Smooth muscle cell (in vitro differentiated cells): ENCODE measurements around the gene TMEM207. TPM values are rescaled to one million over a fixed set of nuclear protein-coding genes. Genes with fewer than 3 reads are reported as not detected.

ENCODE experiments used
- DNase-seq: peaks from one replicate; lab custom pipeline; 2025; ENCODE audit not compliant: unreplicated experiment; lab: John Stamatoyannopoulos, UW
- H2AFZ ChIP-seq: fragments of 200-600 bp; sonication (generic); 2 replicates; pipeline ENCODE4 v1.6.0; 2016; ENCODE audit warnings: antibody characterized with exemption, low read depth, mild to moderate bottlenecking
- H3F3A ChIP-seq: fragments of 200-600 bp; sonication (generic); 2 replicates; pipeline ENCODE4 v1.6.0; 2017; ENCODE audit warnings: antibody characterized with exemption, low read depth
- H3K27ac ChIP-seq: fragments of 200-600 bp; sonication (generic); 2 replicates; pipeline ENCODE4 v1.5.1; 2016; ENCODE audit warnings: low read depth, mild to moderate bottlenecking
- H3K27me3 ChIP-seq: fragments of 200-600 bp; sonication (generic); 2 replicates; pipeline ENCODE4 v1.6.1; 2016; ENCODE audit warnings: low read depth, mild to moderate bottlenecking
- H3K36me3 ChIP-seq: fragments of 200-600 bp; sonication (generic); 2 replicates; pipeline ENCODE4 v1.5.1; 2016; ENCODE audit warnings: low read depth
- H3K4me1 ChIP-seq: fragments of 200-600 bp; sonication (generic); 2 replicates; pipeline ENCODE4 v1.5.1; 2016; ENCODE audit warnings: low read depth
- H3K4me2 ChIP-seq: fragments of 200-600 bp; sonication (generic); 2 replicates; pipeline ENCODE4 v1.6.0; 2016; ENCODE audit warnings: mild to moderate bottlenecking
- H3K4me3 ChIP-seq: fragments of 200-600 bp; sonication (generic); 2 replicates; pipeline ENCODE4 v1.5.1; 2016; ENCODE audit warnings: mild to moderate bottlenecking
- H3K79me2 ChIP-seq: fragments of 200-600 bp; sonication (generic); 2 replicates; pipeline ENCODE4 v1.6.0; 2016; ENCODE audit warnings: low read depth, mild to moderate bottlenecking
- H3K9ac ChIP-seq: fragments of 200-600 bp; sonication (generic); 2 replicates; pipeline ENCODE4 v1.6.0; 2016; ENCODE audit warnings: low read depth
- H3K9me3 ChIP-seq: fragments of 200-600 bp; sonication (generic); replicated peaks from 2 replicates; pipeline ENCODE4 v1.5.1; 2016; ENCODE audit warnings: low read depth
- H4K20me1 ChIP-seq: fragments of 200-600 bp; sonication (generic); 2 replicates; pipeline ENCODE4 v1.6.0; 2016; ENCODE audit warnings: low read depth
- CTCF ChIP-seq: fragments of 200-600 bp; sonication (generic); IDR thresholded peaks from 2 replicates; pipeline ENCODE4 v1.5.1; 2017; ENCODE audit warnings: borderline replicate concordance, mild to moderate bottlenecking, antibody characterized with exemption; ENCODE audit not compliant: insufficient read depth, poor library complexity, severe bottlenecking
- WGBS: methylation state at CpG from one replicate; pipeline ENCODE4 v1.1.7; 2016; ENCODE audit warnings: low lambda C conversion rate; 5-methylcytosine and 5-hydroxymethylcytosine counted together
- polyA plus RNA-seq: library from polyadenylated mRNA; unstranded; fragments of >200 nt; fragmentation: Nextera tagmentation; extraction: Ambion mirVana; gene quantifications from 2 replicates; pipeline ENCODE4 v1.2.1, GENCODE V29; 2016
- total RNA-seq: library from RNA; depleted of rRNA; stranded (reverse); fragments of >200 nt; gene quantifications from 2 replicates; pipeline ENCODE4 v1.2.3, GENCODE V29; 2014

Gene TMEM207
- not detected in 2 replicates for total RNA-seq
- not detected in 2 replicates for polyA plus RNA-seq

GRCh38 chr3:190449801-190450200 is at the start of gene TMEM207:
Gene TMEM207 (minus strand): TSS chr3:190449901. CDS start chr3:190449809, 92 bp downstream.
- H3K9ac ChIP-seq, result no peak within 1 kb of the TSS

GRCh38 chr3:190499122-190499521 is 49.4 kb upstream of the TMEM207 start:
- Histone ChIP-seq H3K4me2 (no peak overlapping the region), H3K36me3 (no peaks in the 10 kb centered on the region), H3K4me3 (no peak overlapping the region), H3K9me3 (no peaks in the 10 kb centered on the region), H3F3A (no peaks in the 10 kb centered on the region), H3K27me3 (no peaks in the 10 kb centered on the region), H3K4me1 (no peaks in the 10 kb centered on the region), H2AFZ (no peak overlapping the region), H3K79me2 (no peaks in the 10 kb centered on the region), H3K9ac (no peak overlapping the region), H3K27ac (no peak overlapping the region), H4K20me1 (no peaks in the 10 kb centered on the region)
- DNase-seq, result no peak
- no peak for TF ChIP-seq CTCF
- 39% methylated on average over 2 of the region's 2 CpGs for WGBS

More at GRCh38 chr3:190449801-190450200, at the start of gene TMEM207:
- 69% methylated on average over 1 of the region's 1 CpG for WGBS
- H2AFZ ChIP-seq, result no peak within 1 kb of the TSS
- no peaks in the 10 kb centered on the region for H3K79me2 ChIP-seq
- no peaks in the 10 kb centered on the region for H3K27me3 ChIP-seq
- H3K9me3 ChIP-seq, result no peaks in the 10 kb centered on the region
- no peaks in the 10 kb centered on the region for H4K20me1 ChIP-seq
- no peak within 1 kb of the TSS for H3K4me2 ChIP-seq
- H3K4me1 ChIP-seq, result no peaks in the 10 kb centered on the region
- H3K36me3 ChIP-seq, result no peaks in the 10 kb centered on the region
- H3F3A ChIP-seq, result no peaks in the 10 kb centered on the region
- no peak within 1 kb of the TSS for H3K27ac ChIP-seq
- DNase-seq, result no peak
- no peak within 1 kb of the TSS for H3K4me3 ChIP-seq
- TF ChIP-seq CTCF, result no peak

- no peaks in the 10 kb centered on the region for H3K79me2 ChIP-seq
- no peaks in the 10 kb centered on the region for H3K36me3 ChIP-seq
- no peak for TF ChIP-seq CTCF
- H4K20me1 ChIP-seq, result no peaks in the 10 kb centered on the region
- no peaks in the 10 kb centered on the region for H3K9me3 ChIP-seq
- H3K4me3 ChIP-seq, result no peak overlapping the region
- H3K4me1 ChIP-seq, result no peaks in the 10 kb centered on the region
- H3K9ac ChIP-seq, result no peak overlapping the region
- no peaks in the 10 kb centered on the region for H3F3A ChIP-seq
- 89% methylated on average over 2 of the region's 2 CpGs for WGBS
- no peak overlapping the region for H2AFZ ChIP-seq
- H3K27ac ChIP-seq, result no peak overlapping the region
- no peak overlapping the region for H3K4me2 ChIP-seq
- no peak for DNase-seq
- no peaks in the 10 kb centered on the region for H3K27me3 ChIP-seq
Observed at GRCh38 chr3:190498293-190498692, 48.6 kb upstream of the TMEM207 start.

GRCh38 chr3:190497811-190498210 is 48.1 kb upstream of the TMEM207 start:
- Histone ChIP-seq H2AFZ (no peak overlapping the region), H4K20me1 (no peaks in the 10 kb centered on the region), H3K27ac (no peak overlapping the region), H3K4me1 (no peaks in the 10 kb centered on the region), H3K4me2 (no peak overlapping the region), H3K27me3 (no peaks in the 10 kb centered on the region), H3F3A (no peaks in the 10 kb centered on the region), H3K79me2 (no peaks in the 10 kb centered on the region), H3K9ac (no peak overlapping the region), H3K36me3 (no peaks in the 10 kb centered on the region), H3K4me3 (no peak overlapping the region), H3K9me3 (no peaks in the 10 kb centered on the region)
- DNase-seq, result no peak
- WGBS, result 91% methylated on average over 3 of the region's 3 CpGs
- TF ChIP-seq CTCF, result no peak
